ENCODE measurements around the gene STH.

STH gene

DNA sequence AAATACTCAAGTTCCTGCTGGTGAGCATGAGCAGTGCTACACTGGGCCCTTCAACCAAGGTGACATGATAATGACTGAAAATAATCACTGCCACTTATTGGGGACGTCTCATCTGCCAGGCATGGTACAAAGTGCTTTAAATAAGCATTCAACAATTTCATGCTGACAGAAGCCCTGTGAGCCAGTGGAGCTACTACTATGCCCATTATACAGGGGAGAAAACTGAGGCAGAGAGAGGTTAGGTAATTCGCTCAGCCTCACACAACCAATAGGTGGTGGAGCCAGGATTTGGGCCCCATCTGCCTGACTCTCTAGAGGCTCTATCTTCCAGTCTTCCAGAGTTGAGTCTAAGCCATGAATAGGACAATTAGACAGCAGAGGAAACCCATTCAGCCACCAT lies 30.3 kb upstream of the STH start:
- no peak for DNase-seq

GRCh38 chr17:45969726-45970125 lies 29.3 kb upstream of the STH start:
- DNase-seq, result no peak

DNA sequence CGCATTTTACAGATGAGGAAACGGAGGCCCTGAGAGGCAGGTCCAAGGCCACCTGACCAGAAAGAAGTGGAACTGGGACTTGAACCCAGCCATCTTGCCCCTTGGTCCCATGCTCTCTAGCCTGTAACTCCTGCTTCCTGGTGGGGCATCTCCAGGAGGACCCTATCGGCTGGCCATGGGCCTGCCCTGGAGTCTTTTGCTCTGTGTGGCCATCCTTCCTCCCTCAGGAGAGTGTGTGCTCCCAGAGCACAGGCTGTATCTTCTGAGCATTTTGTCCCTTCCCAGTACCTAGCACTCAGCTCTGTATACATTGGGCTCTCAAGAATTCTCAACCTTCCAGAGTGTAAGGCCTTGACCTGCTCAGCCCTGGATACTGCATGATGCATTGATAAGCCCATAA lies 28.4 kb upstream of the STH start:
- no peak for DNase-seq

DNA sequence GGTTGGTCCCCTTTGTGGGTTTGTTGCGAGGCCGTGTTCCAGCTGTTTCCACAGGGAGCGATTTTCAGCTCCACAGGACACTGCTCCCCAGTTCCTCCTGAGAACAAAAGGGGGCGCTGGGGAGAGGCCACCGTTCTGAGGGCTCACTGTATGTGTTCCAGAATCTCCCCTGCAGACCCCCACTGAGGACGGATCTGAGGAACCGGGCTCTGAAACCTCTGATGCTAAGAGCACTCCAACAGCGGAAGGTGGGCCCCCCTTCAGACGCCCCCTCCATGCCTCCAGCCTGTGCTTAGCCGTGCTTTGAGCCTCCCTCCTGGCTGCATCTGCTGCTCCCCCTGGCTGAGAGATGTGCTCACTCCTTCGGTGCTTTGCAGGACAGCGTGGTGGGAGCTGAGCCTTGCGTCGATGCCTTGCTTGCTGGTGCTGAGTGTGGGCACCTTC lies 27.3 kb upstream of the STH start:
- no peak for DNase-seq

DNA sequence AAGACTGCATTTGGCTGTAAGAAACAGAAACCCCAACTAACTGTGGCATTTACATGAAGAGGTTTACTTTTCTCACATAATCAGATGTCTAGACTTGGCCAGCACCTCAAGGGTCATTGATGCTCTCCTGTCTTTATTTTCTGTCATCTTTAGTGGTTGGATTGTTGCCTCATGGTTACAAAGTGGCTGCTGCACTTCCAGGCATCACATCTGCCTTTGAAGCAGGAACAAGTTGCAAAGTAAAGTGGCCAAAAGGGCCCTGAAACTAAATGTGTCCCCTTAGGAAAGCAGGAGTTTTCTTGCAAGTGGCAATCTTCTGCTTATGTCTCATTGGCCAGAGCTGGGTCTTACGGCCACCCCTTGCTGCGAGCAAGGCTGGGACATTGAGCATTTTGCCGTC lies 26.5 kb upstream of the STH start:
- no peak for DNase-seq

- no peak for DNase-seq
These were observed 25.8 kb upstream of the STH start for GRCh38 chr17:45973099-45973780.

DNA sequence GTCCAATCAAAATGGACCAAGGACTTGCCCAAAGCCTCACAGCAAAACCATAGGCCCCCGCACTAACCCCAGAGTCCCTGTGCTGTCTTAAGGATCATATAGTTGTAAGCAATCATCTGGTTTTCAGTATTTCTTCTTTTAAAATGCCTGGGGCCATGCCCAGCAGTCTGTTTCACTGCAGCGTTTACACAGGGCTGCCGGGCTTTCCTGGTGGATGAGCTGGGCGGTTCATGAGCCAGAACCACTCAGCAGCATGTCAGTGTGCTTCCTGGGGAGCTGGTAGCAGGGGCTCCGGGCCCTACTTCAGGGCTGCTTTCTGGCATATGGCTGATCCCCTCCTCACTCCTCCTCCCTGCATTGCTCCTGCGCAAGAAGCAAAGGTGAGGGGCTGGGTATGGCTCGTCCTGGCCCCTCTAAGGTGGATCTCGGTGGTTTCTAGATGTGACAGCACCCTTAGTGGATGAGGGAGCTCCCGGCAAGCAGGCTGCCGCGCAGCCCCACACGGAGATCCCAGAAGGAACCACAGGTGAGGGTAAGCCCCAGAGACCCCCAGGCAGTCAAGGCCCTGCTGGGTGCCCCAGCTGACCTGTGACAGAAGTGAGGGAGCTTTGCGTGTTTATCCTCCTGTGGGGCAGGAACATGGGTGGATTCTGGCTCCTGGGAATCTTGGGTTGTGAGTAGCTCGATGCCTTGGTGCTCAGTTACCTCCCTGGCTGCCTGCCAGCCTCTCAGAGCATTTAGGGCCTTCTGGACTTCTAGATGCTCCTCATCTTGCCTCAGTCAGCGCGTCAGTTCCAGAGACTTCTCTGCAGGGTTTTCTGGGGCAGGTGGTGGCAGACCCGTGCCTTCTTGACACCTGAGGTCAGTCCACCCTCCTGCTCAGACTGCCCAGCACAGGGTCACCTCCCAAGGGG lies 24.8 kb upstream of the STH start:
- DNase-seq, result no peak

- DNase-seq, result no peak
These were observed 24.0 kb upstream of the STH start for GRCh38 chr17:45974916-45975630.

- DNase-seq, result no peak
These were observed 23.3 kb upstream of the STH start for GRCh38 chr17:45975640-45976295.

- no peak for DNase-seq
These were observed 22.7 kb upstream of the STH start for GRCh38 chr17:45976391-45976754.

- DNase-seq, result no peak
These were observed 22.1 kb upstream of the STH start for GRCh38 chr17:45976755-45977505.

DNA sequence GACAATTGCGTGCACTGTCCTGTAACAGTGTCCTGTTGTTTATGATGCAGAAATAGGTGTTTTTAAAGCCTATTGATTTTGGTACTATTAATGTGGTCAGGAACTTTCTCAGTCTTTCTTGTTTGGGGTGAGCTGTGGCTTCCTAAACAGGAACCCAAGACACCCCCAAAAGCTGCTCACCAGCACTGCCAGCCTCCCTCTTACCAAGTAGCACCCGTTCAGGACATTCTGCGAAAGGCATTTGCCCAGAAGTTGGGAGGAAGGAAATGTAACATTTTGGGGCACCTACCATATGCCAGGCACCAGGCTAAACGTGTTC lies 21.6 kb upstream of the STH start:
- no peak for DNase-seq

DNA sequence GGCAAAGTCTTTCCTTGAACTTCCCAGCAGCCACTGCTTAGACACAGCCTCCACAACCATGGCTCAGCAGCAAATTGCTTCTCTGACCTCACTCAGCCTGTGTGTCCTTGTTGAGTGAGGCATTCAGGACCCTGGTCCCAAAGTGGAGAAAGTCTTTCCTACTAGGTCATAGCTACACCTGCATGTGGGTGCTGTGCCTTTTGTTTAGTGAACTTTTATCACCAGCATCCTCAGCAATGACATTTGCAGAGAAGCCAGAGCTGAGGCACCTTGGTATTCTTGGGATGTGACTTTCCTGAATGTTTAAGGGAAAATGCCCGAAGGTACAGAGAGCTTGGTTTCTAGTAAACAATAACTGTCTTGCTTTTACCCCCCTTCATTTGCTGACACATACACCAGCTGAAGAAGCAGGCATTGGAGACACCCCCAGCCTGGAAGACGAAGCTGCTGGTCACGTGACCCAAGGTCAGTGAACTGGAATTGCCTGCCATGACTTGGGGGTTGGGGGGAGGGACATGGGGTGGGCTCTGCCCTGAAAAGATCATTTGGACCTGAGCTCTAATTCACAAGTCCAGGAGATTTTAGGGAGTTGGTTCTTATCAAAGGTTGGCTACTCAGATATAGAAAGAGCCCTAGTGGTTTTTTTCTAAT lies 20.9 kb upstream of the STH start:
- no peak for DNase-seq

DNA sequence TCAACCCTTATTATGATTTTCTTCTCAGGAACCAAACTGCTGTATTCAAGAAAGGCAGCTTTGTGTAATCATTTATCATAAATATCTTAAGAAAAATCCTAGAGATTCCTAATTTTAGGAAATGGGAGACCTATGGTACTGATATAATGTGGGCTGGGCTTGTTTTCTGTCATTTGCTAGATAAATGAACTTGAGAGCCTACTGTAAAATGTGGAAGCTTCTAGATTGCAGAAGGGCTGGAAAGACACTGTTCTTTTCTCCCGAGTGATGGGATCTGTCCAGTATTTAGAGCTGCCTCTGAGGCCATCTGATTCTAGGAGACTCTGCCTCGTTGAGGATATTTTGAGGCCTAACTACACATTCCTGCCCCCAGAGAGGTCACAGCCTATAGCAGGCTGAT lies 19.9 kb upstream of the STH start:
- no peak for DNase-seq

DNA sequence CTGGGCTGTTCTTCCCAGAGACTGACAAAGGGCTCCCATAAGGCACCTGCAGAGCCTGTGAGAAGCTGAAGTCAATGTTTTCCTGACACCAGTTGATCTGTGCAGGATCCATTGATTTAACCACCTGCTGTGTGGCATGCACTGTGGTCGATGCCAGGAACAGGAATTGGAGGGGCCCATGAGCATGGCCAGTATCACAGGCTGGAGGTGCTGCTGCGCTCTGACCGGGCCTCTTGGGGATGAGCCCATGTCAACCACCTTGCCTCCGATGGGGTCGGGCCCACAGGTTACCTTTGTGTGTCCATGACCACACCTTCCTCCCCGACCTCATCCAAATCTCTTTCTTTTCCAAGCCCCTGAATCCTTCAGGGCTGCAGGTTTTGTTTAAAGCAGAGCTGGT lies 18.2 kb upstream of the STH start:
- no peak for DNase-seq

GRCh38 chr17:45981306-45981705 lies 17.7 kb upstream of the STH start:
- DNase-seq, result no peak

DNA sequence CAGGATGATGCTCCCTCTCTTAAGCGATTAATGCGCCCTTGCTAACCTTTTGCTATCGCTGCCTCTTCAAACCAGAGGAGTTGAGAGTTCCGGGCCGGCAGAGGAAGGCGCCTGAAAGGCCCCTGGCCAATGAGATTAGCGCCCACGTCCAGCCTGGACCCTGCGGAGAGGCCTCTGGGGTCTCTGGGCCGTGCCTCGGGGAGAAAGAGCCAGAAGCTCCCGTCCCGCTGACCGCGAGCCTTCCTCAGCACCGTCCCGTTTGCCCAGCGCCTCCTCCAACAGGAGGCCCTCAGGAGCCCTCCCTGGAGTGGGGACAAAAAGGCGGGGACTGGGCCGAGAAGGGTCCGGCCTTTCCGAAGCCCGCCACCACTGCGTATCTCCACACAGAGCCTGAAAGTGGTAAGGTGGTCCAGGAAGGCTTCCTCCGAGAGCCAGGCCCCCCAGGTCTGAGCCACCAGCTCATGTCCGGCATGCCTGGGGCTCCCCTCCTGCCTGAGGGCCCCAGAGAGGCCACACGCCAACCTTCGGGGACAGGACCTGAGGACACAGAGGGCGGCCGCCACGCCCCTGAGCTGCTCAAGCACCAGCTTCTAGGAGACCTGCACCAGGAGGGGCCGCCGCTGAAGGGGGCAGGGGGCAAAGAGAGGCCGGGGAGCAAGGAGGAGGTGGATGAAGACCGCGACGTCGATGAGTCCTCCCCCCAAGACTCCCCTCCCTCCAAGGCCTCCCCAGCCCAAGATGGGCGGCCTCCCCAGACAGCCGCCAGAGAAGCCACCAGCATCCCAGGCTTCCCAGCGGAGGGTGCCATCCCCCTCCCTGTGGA lies 16.0 kb upstream of the STH start:
- no peak for DNase-seq

DNA sequence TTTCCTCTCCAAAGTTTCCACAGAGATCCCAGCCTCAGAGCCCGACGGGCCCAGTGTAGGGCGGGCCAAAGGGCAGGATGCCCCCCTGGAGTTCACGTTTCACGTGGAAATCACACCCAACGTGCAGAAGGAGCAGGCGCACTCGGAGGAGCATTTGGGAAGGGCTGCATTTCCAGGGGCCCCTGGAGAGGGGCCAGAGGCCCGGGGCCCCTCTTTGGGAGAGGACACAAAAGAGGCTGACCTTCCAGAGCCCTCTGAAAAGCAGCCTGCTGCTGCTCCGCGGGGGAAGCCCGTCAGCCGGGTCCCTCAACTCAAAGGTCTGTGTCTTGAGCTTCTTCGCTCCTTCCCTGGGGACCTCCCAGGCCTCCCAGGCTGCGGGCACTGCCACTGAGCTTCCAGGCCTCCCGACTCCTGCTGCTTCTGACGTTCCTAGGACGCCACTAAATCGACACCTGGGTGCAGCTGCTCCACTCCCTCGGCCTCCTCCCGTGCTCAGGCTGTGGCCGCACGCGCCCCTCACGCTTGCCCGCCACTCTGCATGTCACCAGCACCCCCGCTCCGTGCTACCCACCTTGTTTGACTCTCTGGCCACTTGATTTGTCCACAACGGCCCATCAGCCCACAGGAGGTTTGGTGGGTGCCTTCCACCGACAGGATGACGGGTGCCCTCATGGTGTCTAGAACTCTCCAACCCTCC lies 15.3 kb upstream of the STH start:
- DNase-seq, result no peak

DNA sequence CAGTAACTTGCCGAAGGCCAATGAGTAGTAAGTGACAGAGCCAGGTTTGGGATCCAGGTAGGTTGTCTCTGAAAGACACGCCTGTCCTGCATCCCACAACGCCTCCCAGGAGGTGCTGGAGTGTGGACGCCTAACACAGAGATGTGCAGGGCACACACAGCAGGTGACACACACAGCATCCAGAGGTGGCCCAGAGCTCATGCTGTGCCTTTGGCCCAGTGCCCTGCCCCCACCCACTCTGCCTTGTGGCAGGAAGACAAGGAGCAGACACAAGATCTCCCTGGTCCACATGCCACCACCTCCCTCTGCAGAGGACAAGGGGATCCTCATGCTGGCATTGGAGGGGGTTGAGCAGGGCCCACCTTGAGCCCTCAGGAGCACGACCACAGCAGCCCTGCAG lies 14.7 kb upstream of the STH start:
- DNase-seq, result no peak

GRCh38 chr17:45985447-45985846 lies 13.6 kb upstream of the STH start:
- DNase-seq, result no peak

DNA sequence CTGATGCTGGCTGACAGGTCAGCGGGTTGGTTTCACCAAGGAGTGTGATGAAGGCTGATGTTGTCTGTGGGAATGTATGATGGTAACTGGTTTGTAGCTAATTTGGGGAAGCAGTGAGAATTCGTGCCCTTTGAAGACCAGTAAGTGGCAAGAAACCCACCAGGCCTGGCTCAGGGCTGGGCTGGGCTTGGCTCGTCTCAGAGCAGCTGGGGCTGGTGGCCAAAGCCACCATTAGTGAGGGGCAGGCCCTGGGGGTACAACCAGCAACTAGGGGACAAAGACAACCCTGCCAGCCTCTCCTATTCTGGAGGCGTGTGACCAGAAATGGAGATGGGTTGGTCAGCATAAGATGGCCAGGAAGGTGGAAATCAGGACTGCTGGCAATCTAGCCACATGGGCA lies 13.0 kb upstream of the STH start:
- no peak for DNase-seq

All from stimulated activated CD4-positive, alpha-beta T cell treated with anti-CD3 and anti-CD28 coated beads, Interleukin-15, amount 100 ng/mL, for 24 hours (primary cell).